Measurements from ENCODE around the gene ZNF66.
"Not testable (repeated sequence)": the region's sequence is repeated elsewhere in the genome, so short reads cannot be mapped to it uniquely, and the experiment has no call there.

The ZNF66 gene

GRCh38 chr19:20776083-20777076 lies at the start of gene ZNF66:
Gene ZNF66 (plus strand): TSS chr19:20776304. CDS start chr19:20776448, 144 bp downstream.
- peak; percentile 98 for DNase-seq

- not testable (repeated sequence) for DNase-seq
Measured at GRCh38 chr19:20750169-20750568, 25.9 kb upstream of the ZNF66 start.

GRCh38 chr19:20752291-20752690 lies 23.8 kb upstream of the ZNF66 start:
- DNase-seq, result not testable (repeated sequence)

GRCh38 chr19:20769225-20769736 lies 6.8 kb upstream of the ZNF66 start:
- not testable (repeated sequence) for DNase-seq

GRCh38 chr19:20787786-20788185 lies 11.7 kb downstream of the ZNF66 start:
- DNase-seq, result no peak

GRCh38 chr19:20791806-20792205 lies 15.7 kb downstream of the ZNF66 start:
- DNase-seq, result no peak

GRCh38 chr19:20806311-20807262 lies 30.5 kb downstream of the ZNF66 start:
- not testable (repeated sequence) for DNase-seq

- no peak for DNase-seq
Measured at GRCh38 chr19:20840371-20840770, 64.3 kb downstream of the ZNF66 start.

All from right hindlimb (tissue), 1 donor.